ENCODE results near the gene RGMB. TPM values are rescaled to one million over a fixed set of nuclear protein-coding genes. Genes with fewer than 3 reads are reported as not detected.

RGMB gene
- total RNA-seq, 1 experiment from 2014 or later, result 19.3 TPM

GRCh38 chr5:98783051-98783649, 9.7 kb downstream of the RGMB start:
- Histone ChIP-seq H4K91ac (ENCODE audit: insufficient read length, low read depth, low read length) (no peak overlapping the region), H2BK12ac (ENCODE audit: insufficient read length, low read depth, low read length) (no peak overlapping the region), H3K18ac (ENCODE audit: insufficient read length, low read depth, low read length) (no peak overlapping the region), H2BK5ac (ENCODE audit: insufficient read length, low read length) (no peak overlapping the region), H3K27ac (ENCODE audit: insufficient read length, low read depth, low read length) (no peak overlapping the region), H3K4me1 (ENCODE audit: insufficient read depth, low read length) (no peaks in the 10 kb centered on the region), H3T11ph (ENCODE audit: low read length) (no peak overlapping the region), H3K14ac (ENCODE audit: insufficient read depth, low read length) (no peak overlapping the region), H3K79me1 (ENCODE audit: insufficient read depth, low read depth, low read length, poor library complexity, severe bottlenecking) (peaks cover 14% of the 10 kb centered on the region), H3K27me3 (ENCODE audit: insufficient read depth, low read length) (no peaks in the 10 kb centered on the region), H3K4ac (ENCODE audit: low read depth, low read length) (no peak overlapping the region), H2AFZ (ENCODE audit: low read length) (no peak overlapping the region), H3K23me2 (ENCODE audit: insufficient read length, low read depth, low read length, poor library complexity, severe bottlenecking) (no peaks in the 10 kb centered on the region), H2BK15ac (ENCODE audit: low read depth, low read length) (no peak overlapping the region), H2BK120ac (ENCODE audit: low read depth, low read length, poor library complexity, severe bottlenecking) (no peak overlapping the region), H2AK5ac (ENCODE audit: insufficient read length, low read length) (no peak overlapping the region), H4K20me1 (ENCODE audit: control insufficient read depth, insufficient read depth, insufficient read length) (no peaks in the 10 kb centered on the region), H3K9ac (ENCODE audit: extremely low read depth, insufficient read length, low read length) (no peak overlapping the region), H3K4me2 (ENCODE audit: insufficient read depth, insufficient read length, low read length) (no peak overlapping the region), H2BK20ac (ENCODE audit: low read depth, low read length, poor library complexity, severe bottlenecking) (no peak overlapping the region), H3K56ac (ENCODE audit: insufficient read length, low read depth, low read length) (no peak overlapping the region), H4K5ac (ENCODE audit: insufficient read length, low read depth, low read length) (no peak overlapping the region), H3K9me3 (ENCODE audit: control insufficient read depth, low read depth, low read length) (no peaks in the 10 kb centered on the region), H3K79me2 (ENCODE audit: insufficient read depth, low read length) (peaks cover 8% of the 10 kb centered on the region; the same call in 1 of the 2 replicates), H4K8ac (replicated peaks; ENCODE audit: insufficient read length, low read depth, low read length) (no peak overlapping the region), H3K23ac (ENCODE audit: insufficient read length, low read depth, low read length) (peak overlapping the region; percentile 36)
- DNase-seq, result no peak
- TF ChIP-seq CTCF (conservative IDR thresholded peaks at IDR 0.05), result no peak
- Mint-ChIP-seq H3K36me3 (ENCODE audit: insufficient read depth in 1 of 3, low read depth in 3 of 3) (peaks cover 15 to 44% (median 44%) of the 10 kb centered on the region in 3 experiments), H3K27me3 (ENCODE audit: low read depth) (no peaks in the 10 kb centered on the region), H3K4me3 (no peak overlapping the region), H3K27ac (peak overlapping the region in 1 of 3 experiments; percentile 78; a peak in 4 of 7 replicates), H3K4me1 (peaks cover 39 to 40% of the 10 kb centered on the region in 2 experiments), H3K9me3 (no peaks in the 10 kb centered on the region)
- WGBS (ENCODE audit: extremely low coverage, insufficient read length, low lambda C conversion rate), result no CpG with 5 or more reads among the region's 3 CpGs
